OCI-LY3 (cell line): Measurements from ENCODE around the gene TAF1C.

ENCODE experiments used
- H2AFZ ChIP-seq: fragments of 200-600, 300-600 bp; shearing (Covaris generic); 2 replicates; pipeline ENCODE4 v1.6.0; 2014; ENCODE audit warnings: antibody characterized with exemption, low read depth, low read length
- H3K27ac ChIP-seq: fragments of 200-600, 300-600 bp; sonication (generic); 2 replicates; pipeline ENCODE4 v1.5.1; 2014; ENCODE audit warnings: mild to moderate bottlenecking, low read length, moderate library complexity, mixed read lengths
- H3K27me3 ChIP-seq: fragments of 200-600, 300-600 bp; sonication (generic); 2 replicates; pipeline ENCODE4 v1.6.1; 2014; ENCODE audit warnings: low read depth, low read length, mixed read lengths
- H3K36me3 ChIP-seq: fragments of 200-600, 300-600 bp; sonication (generic); replicated peaks from 2 replicates; pipeline ENCODE3; 2014; ENCODE audit warnings: low read depth, low read length, mixed read lengths
- H3K4me1 ChIP-seq: fragments of 300-600, 200-600 bp; sonication (generic); 2 replicates; pipeline ENCODE4 v1.6.1; 2014; ENCODE audit warnings: low read length, mixed read lengths
- H3K4me2 ChIP-seq: fragments of 200-600, 300-600 bp; sonication (generic); 2 replicates; pipeline ENCODE4 v1.6.1; 2014; ENCODE audit warnings: low read length, mixed read lengths
- H3K4me3 ChIP-seq: fragments of 300-600, 200-600 bp; sonication (generic); 2 replicates; pipeline ENCODE4 v1.5.1; 2014; ENCODE audit warnings: antibody characterized with exemption, mild to moderate bottlenecking, low read length, moderate library complexity
- H3K79me2 ChIP-seq: fragments of 300-600, 200-600 bp; shearing (Covaris generic); 2 replicates; pipeline ENCODE4 v1.6.1; 2014; ENCODE audit warnings: mild to moderate bottlenecking, low read length, mixed read lengths
- H3K9ac ChIP-seq: fragments of 300-600, 200-600 bp; shearing (Covaris generic); 2 replicates; pipeline ENCODE4 v1.6.0; 2014; ENCODE audit warnings: mild to moderate bottlenecking, low read length, moderate library complexity
- H3K9me3 ChIP-seq: fragments of 200-600, 300-600 bp; shearing (Covaris generic); 2 replicates; pipeline ENCODE4 v1.6.1; 2014; ENCODE audit warnings: low read length, mixed read lengths; ENCODE audit not compliant: insufficient read depth
- H4K20me1 ChIP-seq: fragments of 200-600, 300-600 bp; sonication (generic); 2 replicates; pipeline ENCODE4 v1.6.1; 2016; ENCODE audit warnings: low read length, mixed read lengths; ENCODE audit not compliant: insufficient read depth
- CTCF ChIP-seq: fragments of 200-600, 300-600 bp; sonication (generic); IDR thresholded peaks from 2 replicates; pipeline ENCODE4 v1.5.1; 2014; ENCODE audit warnings: antibody characterized with exemption, low read length, low read depth
- EZH2phosphoT487 ChIP-seq: fragments of 200-600 bp; shearing (Covaris generic); IDR thresholded peaks from 2 replicates; pipeline ENCODE4 v1.6.1; 2018; ENCODE audit warnings: antibody characterized with exemption, mixed run types, low read depth

The TAF1C gene

GRCh38 chr16:84174396-84174795, 12.5 kb downstream of the TAF1C start:
- Histone ChIP-seq H3K4me2 (no peak overlapping the region), H3K27me3 (peaks cover 5% of the 10 kb centered on the region), H4K20me1 (no peaks in the 10 kb centered on the region), H3K9ac (no peak overlapping the region), H3K9me3 (no peaks in the 10 kb centered on the region), H3K27ac (no peak overlapping the region), H3K79me2 (no peaks in the 10 kb centered on the region), H2AFZ (no peak overlapping the region), H3K4me3 (no peak overlapping the region), H3K4me1 (0 out of 2 replicates have a peak, but pooled peaks cover 2% of the 10 kb centered on the region), H3K36me3 (no peaks in the 10 kb centered on the region)
- TF ChIP-seq EZH2phosphoT487 (no peak), CTCF (no peak)

DNA sequence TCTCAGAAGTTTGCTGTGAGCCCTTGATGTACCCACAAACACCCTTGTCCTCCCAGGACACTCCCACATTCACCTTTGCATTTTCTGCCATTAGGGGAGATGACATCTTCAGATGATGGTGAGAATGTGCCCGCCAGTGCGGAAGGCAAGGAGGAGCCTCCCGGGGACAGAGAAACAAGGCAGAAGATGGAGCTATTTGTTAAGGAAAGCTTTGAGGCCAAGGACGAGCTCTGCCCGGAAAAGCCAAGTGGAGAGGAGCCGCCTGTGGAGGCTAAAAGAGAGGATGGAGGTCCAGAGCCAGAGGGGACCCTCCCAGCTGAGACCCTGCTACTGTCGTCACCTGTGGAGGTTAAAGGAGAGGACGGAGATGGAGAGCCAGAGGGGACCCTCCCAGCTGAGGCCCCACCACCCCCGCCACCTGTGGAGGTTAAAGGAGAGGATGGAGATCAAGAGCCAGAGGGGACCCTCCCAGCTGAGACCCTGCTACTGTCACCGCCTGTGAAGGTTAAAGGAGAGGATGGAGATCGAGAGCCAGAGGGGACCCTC, 17.0 kb downstream of the TAF1C start:
- no peak overlapping the region for H2AFZ ChIP-seq
- H3K9me3 ChIP-seq = no peaks in the 10 kb centered on the region
- no peaks in the 10 kb centered on the region for H4K20me1 ChIP-seq
- peaks cover 28% of the 10 kb centered on the region for H3K27me3 ChIP-seq
- no peaks in the 10 kb centered on the region for H3K36me3 ChIP-seq
- no peaks in the 10 kb centered on the region for H3K4me1 ChIP-seq
- no peak overlapping the region for H3K9ac ChIP-seq
- no peak overlapping the region for H3K27ac ChIP-seq
- no peak overlapping the region for H3K4me2 ChIP-seq
- TF ChIP-seq EZH2phosphoT487 (no peak), CTCF (no peak)
- no peaks in the 10 kb centered on the region for H3K79me2 ChIP-seq
- H3K4me3 ChIP-seq = no peak overlapping the region

- H3K79me2 ChIP-seq = no peaks in the 10 kb centered on the region
- no peaks in the 10 kb centered on the region for H3K4me1 ChIP-seq
- H3K9me3 ChIP-seq = no peaks in the 10 kb centered on the region
- no peaks in the 10 kb centered on the region for H4K20me1 ChIP-seq
- H3K9ac ChIP-seq = no peak overlapping the region
- H3K27ac ChIP-seq = no peak overlapping the region
- no peaks in the 10 kb centered on the region for H3K36me3 ChIP-seq
- no peak overlapping the region for H3K4me2 ChIP-seq
- H3K27me3 ChIP-seq = peaks cover 38% of the 10 kb centered on the region
- no peak for TF ChIP-seq CTCF
- TF ChIP-seq EZH2phosphoT487 = no peak
- no peak overlapping the region for H3K4me3 ChIP-seq
- no peak overlapping the region for H2AFZ ChIP-seq
Observed at GRCh38 chr16:84166796-84167695, 19.8 kb downstream of the TAF1C start.

DNA sequence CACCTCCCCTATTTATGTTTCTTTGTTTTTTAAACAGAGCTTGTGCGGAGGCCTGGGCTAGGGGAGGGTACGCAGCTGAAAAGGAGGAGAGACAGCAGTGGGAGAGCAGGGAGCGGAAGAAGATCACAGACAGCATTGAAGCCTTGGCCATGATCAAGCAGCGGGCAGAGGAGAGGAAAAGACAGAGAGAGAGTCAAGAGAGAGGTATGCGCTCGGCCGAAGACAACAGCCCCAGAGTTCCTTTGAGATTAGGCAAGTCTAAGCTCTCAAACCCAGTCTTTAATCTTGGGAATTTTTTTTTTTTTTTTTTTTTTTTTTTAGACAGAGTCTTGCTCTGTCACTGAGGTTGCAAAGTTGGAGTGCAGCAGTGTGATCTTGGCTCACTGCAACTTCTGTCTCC, 21.1 kb downstream of the TAF1C start:
- Histone ChIP-seq H3K4me2 (no peak overlapping the region), H3K4me3 (no peak overlapping the region), H2AFZ (no peak overlapping the region), H3K4me1 (no peaks in the 10 kb centered on the region), H4K20me1 (no peaks in the 10 kb centered on the region), H3K36me3 (no peaks in the 10 kb centered on the region), H3K27me3 (peaks cover 48% of the 10 kb centered on the region), H3K9ac (no peak overlapping the region), H3K27ac (no peak overlapping the region), H3K9me3 (no peaks in the 10 kb centered on the region), H3K79me2 (no peaks in the 10 kb centered on the region)
- TF ChIP-seq CTCF = no peak
- TF ChIP-seq EZH2phosphoT487 = no peak
